Stomach (tissue), 4 donors: ENCODE measurements around the gene SDC3.

Experiments used
- CTCF ChIP-seq, 7 experiments: fragments of 450-650 bp in 4 of 7; fragments of 200-600 bp in 3 of 7; sonication (generic) in 3 of 7; IDR thresholded peaks; one replicate each; pipeline ENCODE4 v1.5.1; 2016 to 2019; ENCODE audit warnings: antibody characterized with exemption in 7 of 7, control low read depth in 2 of 7, mild to moderate bottlenecking in 1 of 7
- POLR2A ChIP-seq, 4 donors: fragments of 450-650 bp; IDR thresholded peaks; one replicate each; pipeline ENCODE4 v1.6.1; 2016; ENCODE audit warnings: antibody characterized with exemption in 4 of 4, control low read depth in 2 of 4, mild to moderate bottlenecking in 1 of 4, moderate library complexity in 1 of 4
- POLR2AphosphoS5 ChIP-seq, 3 donors: sonication (generic); formaldehyde crosslinking; IDR thresholded peaks; one replicate each; pipeline ENCODE4 v1.6.1; 2016; ENCODE audit warnings: antibody characterized with exemption in 3 of 3

GRCh38 chr1:30888975-30889374, 19.6 kb downstream of the SDC3 start:
- TF ChIP-seq CTCF (IDR thresholded peaks at IDR 0.05) = no peak
- TF ChIP-seq POLR2AphosphoS5 (IDR thresholded peaks at IDR 0.05) = no peak
- no peak for TF ChIP-seq POLR2A (IDR thresholded peaks at IDR 0.05)
